Measurements from ENCODE around the gene LARGE1.

The LARGE1 gene

DNA sequence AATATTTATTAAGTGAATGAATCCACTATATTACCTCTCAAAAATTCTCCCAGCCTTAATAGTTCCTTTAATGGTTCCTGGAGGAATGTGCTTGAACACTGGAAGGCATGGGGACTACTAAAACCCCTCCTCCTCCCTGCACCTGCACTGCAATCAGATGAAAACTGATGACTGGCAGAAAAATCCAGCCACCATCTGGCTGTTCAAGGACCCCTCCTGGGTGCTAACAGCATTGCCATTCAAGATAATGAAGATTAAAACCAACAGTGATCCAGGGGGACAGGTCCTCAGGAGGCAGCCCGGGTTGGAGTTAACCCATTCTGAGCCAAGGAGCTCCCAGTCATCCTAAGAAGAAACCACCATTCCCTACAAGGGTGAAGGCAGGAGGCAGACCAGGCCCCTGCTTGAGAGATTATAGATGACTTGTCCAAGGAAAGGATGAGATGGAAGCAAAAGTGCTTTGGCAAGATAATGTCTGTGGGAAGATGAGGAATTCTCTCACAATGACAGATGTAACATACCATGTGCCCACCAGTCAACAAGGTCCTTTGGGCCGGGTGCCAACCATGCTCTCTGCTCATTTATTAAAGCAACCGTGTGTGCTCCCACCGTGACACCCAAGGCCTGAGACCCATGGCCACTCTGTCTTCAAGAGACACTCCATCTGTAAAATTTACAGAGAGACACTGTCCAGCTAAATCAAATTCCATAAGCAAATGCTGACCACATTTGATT, 90.6 kb downstream of the LARGE1 start:
- DNase-seq (ENCODE audit: low read depth): no peak
- H3K4me3 ChIP-seq (ENCODE audit: low read depth, low read length): no peak overlapping the region
- TF ChIP-seq POLR2A (IDR thresholded peaks at IDR 0.05; ENCODE audit: extremely low read depth, insufficient read length) (no peak), MYC (IDR thresholded peaks at IDR 0.05; ENCODE audit: low read depth, low read length) (no peak)
- TF ChIP-seq, protein P1, sequence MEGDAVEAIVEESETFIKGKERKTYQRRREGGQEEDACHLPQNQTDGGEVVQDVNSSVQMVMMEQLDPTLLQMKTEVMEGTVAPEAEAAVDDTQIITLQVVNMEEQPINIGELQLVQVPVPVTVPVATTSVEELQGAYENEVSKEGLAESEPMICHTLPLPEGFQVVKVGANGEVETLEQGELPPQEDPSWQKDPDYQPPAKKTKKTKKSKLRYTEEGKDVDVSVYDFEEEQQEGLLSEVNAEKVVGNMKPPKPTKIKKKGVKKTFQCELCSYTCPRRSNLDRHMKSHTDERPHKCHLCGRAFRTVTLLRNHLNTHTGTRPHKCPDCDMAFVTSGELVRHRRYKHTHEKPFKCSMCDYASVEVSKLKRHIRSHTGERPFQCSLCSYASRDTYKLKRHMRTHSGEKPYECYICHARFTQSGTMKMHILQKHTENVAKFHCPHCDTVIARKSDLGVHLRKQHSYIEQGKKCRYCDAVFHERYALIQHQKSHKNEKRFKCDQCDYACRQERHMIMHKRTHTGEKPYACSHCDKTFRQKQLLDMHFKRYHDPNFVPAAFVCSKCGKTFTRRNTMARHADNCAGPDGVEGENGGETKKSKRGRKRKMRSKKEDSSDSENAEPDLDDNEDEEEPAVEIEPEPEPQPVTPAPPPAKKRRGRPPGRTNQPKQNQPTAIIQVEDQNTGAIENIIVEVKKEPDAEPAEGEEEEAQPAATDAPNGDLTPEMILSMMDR (IDR thresholded peaks at IDR 0.05; ENCODE audit: low read depth, low read length): no peak
- TF ChIP-seq, protein P2, sequence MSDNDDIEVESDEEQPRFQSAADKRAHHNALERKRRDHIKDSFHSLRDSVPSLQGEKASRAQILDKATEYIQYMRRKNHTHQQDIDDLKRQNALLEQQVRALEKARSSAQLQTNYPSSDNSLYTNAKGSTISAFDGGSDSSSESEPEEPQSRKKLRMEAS (IDR thresholded peaks at IDR 0.05; ENCODE audit: low read depth, low read length): no peak

- no peak for DNase-seq (ENCODE audit: low read depth)
- no peak overlapping the region for H3K4me3 ChIP-seq (ENCODE audit: low read depth, low read length)
- TF ChIP-seq, protein P2 (IDR thresholded peaks at IDR 0.05; ENCODE audit: low read depth, low read length): no peak
- TF ChIP-seq MYC (IDR thresholded peaks at IDR 0.05; ENCODE audit: low read depth, low read length): no peak
- TF ChIP-seq, protein P1 (IDR thresholded peaks at IDR 0.05; ENCODE audit: low read depth, low read length): no peak
- no peak for TF ChIP-seq POLR2A (IDR thresholded peaks at IDR 0.05; ENCODE audit: extremely low read depth, insufficient read length)
Measured at GRCh38 chr22:33828302-33828701, 92.0 kb downstream of the LARGE1 start.

GRCh38 chr22:33825761-33826160, 94.5 kb downstream of the LARGE1 start:
- no peak overlapping the region for H3K4me3 ChIP-seq (ENCODE audit: low read depth, low read length)
- DNase-seq (ENCODE audit: low read depth): no peak
- TF ChIP-seq POLR2A (IDR thresholded peaks at IDR 0.05; ENCODE audit: extremely low read depth, insufficient read length) (no peak), MYC (IDR thresholded peaks at IDR 0.05; ENCODE audit: low read depth, low read length) (no peak)
- TF ChIP-seq, protein P2 (IDR thresholded peaks at IDR 0.05; ENCODE audit: low read depth, low read length): no peak
- TF ChIP-seq, protein P1 (IDR thresholded peaks at IDR 0.05; ENCODE audit: low read depth, low read length): no peak

DNA sequence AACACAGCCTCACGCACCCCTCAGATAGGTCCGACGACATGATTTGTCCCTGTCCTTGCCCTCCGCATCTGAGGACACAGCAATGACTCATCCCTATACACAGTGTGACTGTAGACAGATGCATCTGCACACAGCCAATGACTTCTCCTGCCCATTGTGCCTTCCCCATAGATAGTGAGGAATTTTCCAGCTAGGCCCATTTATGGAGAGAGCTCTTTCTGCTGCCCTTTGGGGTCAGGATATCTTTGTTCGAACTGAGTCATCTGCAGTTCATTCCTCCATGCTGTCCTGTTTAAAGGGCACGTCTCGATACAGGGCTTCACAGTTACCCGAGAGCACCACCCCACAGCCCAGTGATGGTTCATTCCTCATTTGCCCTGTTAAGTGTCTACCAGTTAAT, 96.7 kb downstream of the LARGE1 start:
- DNase-seq (ENCODE audit: low read depth): no peak
- TF ChIP-seq, protein P2 (IDR thresholded peaks at IDR 0.05; ENCODE audit: low read depth, low read length): no peak
- TF ChIP-seq, protein P1 (IDR thresholded peaks at IDR 0.05; ENCODE audit: low read depth, low read length): no peak
- TF ChIP-seq MYC (IDR thresholded peaks at IDR 0.05; ENCODE audit: low read depth, low read length) (no peak), POLR2A (IDR thresholded peaks at IDR 0.05; ENCODE audit: extremely low read depth, insufficient read length) (no peak)
- H3K4me3 ChIP-seq (ENCODE audit: low read depth, low read length): no peak overlapping the region

GRCh38 chr22:33821290-33821689, 99.0 kb downstream of the LARGE1 start:
- TF ChIP-seq, protein P1 (IDR thresholded peaks at IDR 0.05; ENCODE audit: low read depth, low read length): no peak
- TF ChIP-seq, protein P2 (IDR thresholded peaks at IDR 0.05; ENCODE audit: low read depth, low read length): no peak
- TF ChIP-seq MYC (IDR thresholded peaks at IDR 0.05; ENCODE audit: low read depth, low read length) (no peak), POLR2A (IDR thresholded peaks at IDR 0.05; ENCODE audit: extremely low read depth, insufficient read length) (no peak)
- DNase-seq (ENCODE audit: low read depth): no peak
- H3K4me3 ChIP-seq (ENCODE audit: low read depth, low read length): no peak overlapping the region

Measured in NB4 (cell line).